HepG2 (cell line): Measurements from ENCODE around the gene KCNQ1OT1. TPM values are rescaled to one million over a fixed set of nuclear protein-coding genes. Genes with fewer than 3 reads are reported as not detected.

Experiments used
- ATAC-seq: fragments of 200-7000 bp; cut with Tn5 transposase; 3 replicates; pipeline ENCODE4 v1.9.1; 2020; ENCODE audit warnings: mild to moderate bottlenecking, moderate library complexity
- BruUV-seq: library from RNA; stranded (reverse); fragments of 400-500 nt; replicated peaks from 2 replicates; lab custom pipeline; 2021; lab: Mats Ljungman, UMichigan
- CTCF ChIA-PET: fragments of 300-600 bp; formaldehyde crosslinking; extraction: SDS; loops from one replicate; lab custom pipeline; 2021; ENCODE audit warnings: low total read pairs, inconsistent platforms, low intra/inter-chr PET ratio; lab: Yijun Ruan, JAX
- POLR2A ChIA-PET: fragments of 350-600 bp; sonication (Branson Sonifier 250); formaldehyde crosslinking; loops from one replicate; lab custom pipeline; 2020; ENCODE audit warnings: antibody characterized with exemption, inconsistent platforms; lab: Yijun Ruan, JAX
- DNase-seq: peaks from one replicate; pipeline ENCODE4 v3.0.0-alpha.2; 2015; ENCODE audit warnings: low spot score
- FAIRE-seq: peaks from 3 replicates; lab custom pipeline; 2011; peaks lifted over from hg19 to GRCh38; lab: Jason Lieb, UNC
- H2AFZ ChIP-seq: one replicate; pipeline ENCODE4 v1.6.1; 2011; ENCODE audit warnings: low read length, inconsistent platforms
- H3K27ac ChIP-seq: fragments of 300-600 bp; 3 replicates; pipeline ENCODE4 v1.8.0; 2011; ENCODE audit warnings: mixed run types, mild to moderate bottlenecking, mixed read lengths, low read length, inconsistent platforms; ENCODE audit not compliant: insufficient read depth; ENCODE audit errors: extremely low read length
- H3K27me3 ChIP-seq, 2 experiments: fragments of 200-600 bp in 1 of 2; 2 replicates in 1 of 2; 3 replicates in 1 of 2; pipeline versions ENCODE4 v1.6.0 to v1.8.0; 2011; ENCODE audit warnings: low read length in 2 of 2, mild to moderate bottlenecking in 2 of 2, moderate library complexity in 2 of 2, inconsistent platforms in 1 of 2; ENCODE audit not compliant: insufficient read depth in 2 of 2, control insufficient read depth in 1 of 2
- H3K36me3 ChIP-seq, 2 experiments: fragments of 200-600 bp in 1 of 2; replicated peaks in 1 of 2; 2 replicates in 1 of 2; 3 replicates in 1 of 2; pipeline versions ENCODE4 v1.5.1 to v1.8.0; 2011; ENCODE audit warnings: low read length in 2 of 2, inconsistent platforms in 1 of 2; ENCODE audit not compliant: insufficient read depth in 2 of 2, control insufficient read depth in 1 of 2
- H3K4me1 ChIP-seq: 2 replicates; pipeline ENCODE4 v1.5.1; 2012; ENCODE audit warnings: low read length, inconsistent platforms; ENCODE audit not compliant: insufficient read depth
- H3K4me2 ChIP-seq: 2 replicates; pipeline ENCODE4 v1.6.0; 2011; ENCODE audit warnings: low read depth, low read length, inconsistent platforms
- H3K4me3 ChIP-seq, 3 experiments: fragments of 200-600 bp in 1 of 3; sonication (generic), shearing (Covaris generic) in 1 of 3; replicated peaks in 1 of 3; 2 replicates each; pipeline ENCODE4 v1.5.1; 2011 to 2016; ENCODE audit warnings: low read length in 3 of 3, inconsistent platforms in 2 of 3, low read depth in 2 of 3, mild to moderate bottlenecking in 2 of 3, control low read depth in 1 of 3, mixed read lengths in 1 of 3; ENCODE audit not compliant: insufficient read depth in 1 of 3
- H3K79me2 ChIP-seq: one replicate; pipeline ENCODE4 v1.6.1; 2011; ENCODE audit warnings: low read length, inconsistent platforms; ENCODE audit not compliant: insufficient read depth
- H3K9ac ChIP-seq: 2 replicates; pipeline ENCODE4 v1.6.0; 2011; ENCODE audit warnings: mild to moderate bottlenecking, low read depth, low read length, inconsistent platforms; ENCODE audit not compliant: insufficient read depth
- H3K9me3 ChIP-seq: 2 replicates; pipeline ENCODE4 v1.5.1; 2012; ENCODE audit warnings: mild to moderate bottlenecking, low read length
- H4K20me1 ChIP-seq: 2 replicates; pipeline ENCODE4 v1.6.0; 2011; ENCODE audit warnings: inconsistent platforms, mild to moderate bottlenecking, low read length, moderate library complexity; ENCODE audit not compliant: insufficient read depth
- ARHGAP35 ChIP-seq: sonication (generic); formaldehyde crosslinking; IDR thresholded peaks from 2 replicates; pipeline ENCODE4 v1.9.0; 2022; ENCODE audit warnings: mild to moderate bottlenecking, inconsistent platforms, moderate library complexity, missing genetic modification reagents, borderline replicate concordance
- CCDC6 ChIP-seq: sonication (generic); formaldehyde crosslinking; IDR thresholded peaks from 2 replicates; pipeline ENCODE4 v1.8.1; 2022; ENCODE audit warnings: mild to moderate bottlenecking, missing genetic modification reagents, moderate library complexity
- FOXO1 ChIP-seq: sonication (generic); formaldehyde crosslinking; IDR thresholded peaks from 2 replicates; pipeline ENCODE4 v1.4.0; 2020; ENCODE audit warnings: missing genetic modification reagents
- HOXA3 ChIP-seq: sonication (generic); formaldehyde crosslinking; IDR thresholded peaks from 2 replicates; pipeline ENCODE4 v1.5.0; 2020; ENCODE audit warnings: missing genetic modification reagents
- ISX ChIP-seq: sonication (generic); formaldehyde crosslinking; conservative IDR thresholded peaks from 2 replicates; pipeline ENCODE4 v1.5.0; 2020; ENCODE audit warnings: missing genetic modification reagents
- SIN3A ChIP-seq: IDR thresholded peaks from 2 replicates; pipeline ENCODE4 v1.6.1; 2011; ENCODE audit warnings: low read depth, mild to moderate bottlenecking, control low read depth, low read length, borderline replicate concordance
- SOX6 ChIP-seq, 2 experiments: fragments of 450-650 bp in 1 of 2; sonication (generic) in 1 of 2; formaldehyde crosslinking in 1 of 2; IDR thresholded peaks; 2 replicates each; pipeline versions ENCODE4 v1.4.0 to v1.6.1; 2017 to 2020; ENCODE audit warnings: antibody characterized with exemption in 1 of 2, mild to moderate bottlenecking in 1 of 2, missing genetic modification reagents in 1 of 2
- SRF ChIP-seq: IDR thresholded peaks from 2 replicates; pipeline ENCODE4 v1.6.1; 2011; ENCODE audit warnings: mild to moderate bottlenecking, low read depth, low read length, moderate library complexity
- TEAD3 ChIP-seq: optimal IDR thresholded peaks from 2 replicates; pipeline ENCODE3; 2016; ENCODE audit warnings: borderline replicate concordance
- ZFX ChIP-seq: sonication (generic); formaldehyde crosslinking; IDR thresholded peaks from 2 replicates; pipeline ENCODE4 v1.4.0; 2020; ENCODE audit warnings: mild to moderate bottlenecking, low read depth, missing genetic modification reagents, moderate library complexity
- ZNF274 ChIP-seq: sonication (generic); formaldehyde crosslinking; IDR thresholded peaks from 2 replicates; pipeline ENCODE4 v1.5.1; 2020; ENCODE audit warnings: mild to moderate bottlenecking, missing genetic modification reagents
- WGBS: methylation state at CpG from one replicate; pipeline ENCODE4 v1.1.6; 2017; ENCODE audit warnings: low lambda C conversion rate; 5-methylcytosine and 5-hydroxymethylcytosine counted together
- in situ Hi-C: cut with HindIII; loops from 2 replicates; pipeline ENCODE4 v1.10.0; 2017; ENCODE audit warnings: low pct_unique_long_range_greater_than_20kb; ENCODE audit not compliant: extremely low pct_ligation_motif_present
- intact Hi-C: fragments of 100-400 bp; cut with micrococcal nuclease; formaldehyde crosslinking; loops from one replicate; pipeline ENCODE4 v1.10.0; 2022; ENCODE audit not compliant: unreplicated experiment
- polyA plus RNA-seq, 8 experiments: library from polyadenylated mRNA; depleted of rRNA in 3 of 8; stranded (reverse) in 7 of 8; unstranded in 1 of 8; fragments of >200 nt; fragmentation: Illumina TruSeq in 4 of 8; extraction: Trizol in 4 of 8; gene quantifications; 2 replicates each; pipeline versions ENCODE4 v1.2.1 to v1.2.3, GENCODE V29; 2011 to 2016; ENCODE audit warnings: low read depth in 4 of 8, missing spikeins in 1 of 8, mixed read lengths in 1 of 8; ENCODE audit not compliant: insufficient read depth in 1 of 8
- total RNA-seq, 5 experiments: library from RNA; depleted of rRNA; stranded (reverse); fragments of >200 nt; fragmentation: Illumina TruSeq; extraction: Trizol; gene quantifications; 2 replicates each; pipeline ENCODE4 v1.2.3, GENCODE V29; 2016; ENCODE audit warnings: low read depth in 1 of 5
- TF ChIP-seq, protein P1 (sequence below): sonication (generic); formaldehyde crosslinking; IDR thresholded peaks from 2 replicates; pipeline ENCODE4 v1.5.0; 2020; ENCODE audit warnings: missing genetic modification reagents
- TF ChIP-seq, protein P2 (sequence below): IDR thresholded peaks from 2 replicates; pipeline ENCODE4 v1.6.1; 2016; ENCODE audit warnings: missing genetic modification reagents, missing compliant biosample characterization
- TF ChIP-seq, protein P3 (sequence below): IDR thresholded peaks from 2 replicates; pipeline ENCODE4 v1.6.1; 2012; ENCODE audit warnings: inconsistent platforms
- TF ChIP-seq, protein P4 (sequence below): sonication (generic); formaldehyde crosslinking; IDR thresholded peaks from 2 replicates; pipeline ENCODE4 v1.8.0; 2022; ENCODE audit warnings: missing genetic modification reagents, mild to moderate bottlenecking, borderline replicate concordance

The KCNQ1OT1 gene
- total and polyA plus RNA-seq, 2 of the 13 experiments (the other 11 are each of a cell fraction or from before 2014, with no cell fraction given): 1.3 to 18.9 TPM

DNA sequence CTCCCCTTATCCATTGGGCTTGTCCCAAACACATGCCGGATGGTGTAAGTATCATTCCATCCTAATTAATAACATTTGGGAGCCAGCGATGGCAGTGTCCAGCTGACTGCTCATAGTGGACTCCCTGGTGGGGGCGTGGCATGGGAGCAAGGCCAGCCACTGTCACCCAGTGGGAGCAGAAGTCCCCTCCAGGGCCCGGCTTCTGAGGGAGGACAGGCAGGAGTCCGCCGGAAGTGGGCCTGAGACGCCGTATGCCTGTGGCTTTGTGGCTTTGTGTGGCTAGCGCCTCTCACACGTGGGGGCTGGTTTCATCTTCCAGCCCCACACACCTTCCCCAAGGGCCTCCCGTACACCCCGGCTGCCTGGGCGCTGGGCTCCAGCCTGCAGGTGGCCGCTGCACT lies 130.5 kb downstream of the KCNQ1OT1 start:
- no peaks in the 10 kb centered on the region for H3K79me2 ChIP-seq
- no peak overlapping the region for H2AFZ ChIP-seq
- CTCF ChIA-PET: no interaction called here
- no peak for ATAC-seq
- FAIRE-seq: no peak
- no peak overlapping the region for H3K4me2 ChIP-seq
- TF ChIP-seq, protein P1, sequence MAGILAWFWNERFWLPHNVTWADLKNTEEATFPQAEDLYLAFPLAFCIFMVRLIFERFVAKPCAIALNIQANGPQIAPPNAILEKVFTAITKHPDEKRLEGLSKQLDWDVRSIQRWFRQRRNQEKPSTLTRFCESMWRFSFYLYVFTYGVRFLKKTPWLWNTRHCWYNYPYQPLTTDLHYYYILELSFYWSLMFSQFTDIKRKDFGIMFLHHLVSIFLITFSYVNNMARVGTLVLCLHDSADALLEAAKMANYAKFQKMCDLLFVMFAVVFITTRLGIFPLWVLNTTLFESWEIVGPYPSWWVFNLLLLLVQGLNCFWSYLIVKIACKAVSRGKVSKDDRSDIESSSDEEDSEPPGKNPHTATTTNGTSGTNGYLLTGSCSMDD (CRISPR knock-in tag): no peak
- TF ChIP-seq TEAD3 (CRISPR knock-in tag): no peak
- no peak for TF ChIP-seq HOXA3
- DNase-seq: no peak
- H3K9me3 ChIP-seq: no peaks in the 10 kb centered on the region
- no peaks in the 10 kb centered on the region for H3K36me3 ChIP-seq
- POLR2A ChIA-PET: interaction anchor here (1.5 kb wide), 1 partner anchor 161 kb away, joined by 3 read pairs; no protein-coding TSS in a partner anchor
- H3K27me3 ChIP-seq: peaks cover 9 to 24% of the 10 kb centered on the region in 2 experiments
- intact Hi-C loops: no loop called here
- in situ Hi-C loops: no loop called here
- BruUV-seq: no TSS peak
- peaks cover 44% of the 10 kb centered on the region for H3K4me1 ChIP-seq
- H4K20me1 ChIP-seq: no peaks in the 10 kb centered on the region
- no peak overlapping the region for H3K9ac ChIP-seq
- H3K4me3 ChIP-seq: no peak overlapping the region
- 100% methylated on average over 1 of the region's 14 CpGs for WGBS
- no peak overlapping the region for H3K27ac ChIP-seq

DNA sequence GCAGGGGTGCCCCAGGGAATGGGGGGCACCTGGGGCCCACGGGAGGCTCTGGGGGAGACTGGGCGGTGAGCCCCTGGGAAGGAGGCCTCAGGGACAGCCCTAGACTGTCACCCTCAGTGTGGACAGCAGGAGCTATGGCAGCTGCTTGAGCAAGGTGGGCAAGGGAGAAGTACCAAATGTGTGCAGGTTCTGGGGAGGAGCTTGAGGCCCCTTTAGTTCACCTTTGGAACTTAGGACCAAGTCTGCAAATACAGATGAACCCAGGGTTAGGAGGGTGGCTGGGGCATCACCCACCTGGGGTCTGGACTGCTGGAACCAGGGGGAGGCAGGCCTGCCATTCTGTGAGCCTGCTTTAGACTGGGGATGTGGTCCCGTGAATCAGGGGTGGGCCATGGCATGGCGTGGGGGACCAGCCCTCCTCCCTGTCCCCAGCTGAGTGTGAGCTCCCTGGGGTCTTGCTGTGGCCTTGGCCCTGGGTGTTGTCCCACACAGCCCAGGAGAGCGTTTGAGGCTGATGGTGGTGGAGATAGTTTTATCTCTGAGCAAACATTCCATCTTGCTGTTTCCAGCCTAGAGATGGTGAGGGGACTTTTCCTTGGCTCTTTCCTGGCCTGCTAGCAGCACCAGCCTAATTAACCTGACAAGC lies 132.6 kb downstream of the KCNQ1OT1 start:
- 39% methylated on average over 3 of the region's 5 CpGs for WGBS
- BruUV-seq: no TSS peak
- no peak for TF ChIP-seq ARHGAP35 (CRISPR knock-in tag)
- TF ChIP-seq, protein P2, sequence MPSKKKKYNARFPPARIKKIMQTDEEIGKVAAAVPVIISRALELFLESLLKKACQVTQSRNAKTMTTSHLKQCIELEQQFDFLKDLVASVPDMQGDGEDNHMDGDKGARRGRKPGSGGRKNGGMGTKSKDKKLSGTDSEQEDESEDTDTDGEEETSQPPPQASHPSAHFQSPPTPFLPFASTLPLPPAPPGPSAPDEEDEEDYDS (CRISPR knock-in tag): no peak
- no peak for TF ChIP-seq ISX (CRISPR knock-in tag)
- TF ChIP-seq SRF: no peak
- TF ChIP-seq, protein P3, sequence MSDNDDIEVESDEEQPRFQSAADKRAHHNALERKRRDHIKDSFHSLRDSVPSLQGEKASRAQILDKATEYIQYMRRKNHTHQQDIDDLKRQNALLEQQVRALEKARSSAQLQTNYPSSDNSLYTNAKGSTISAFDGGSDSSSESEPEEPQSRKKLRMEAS: 0 out of 2 replicates have a peak, but pooled peaks have one; percentile 10
- no peak for TF ChIP-seq ZNF274 (CRISPR knock-in tag)
- TF ChIP-seq SIN3A: no peak
- peak; percentile 62; the same call in 1 of the 2 replicates for TF ChIP-seq HOXA3
- TF ChIP-seq ZFX (CRISPR knock-in tag): peak; percentile 37; the same call in 1 of the 2 replicates
- no peak for TF ChIP-seq SOX6 (IDR thresholded peaks at IDR 0.05)
- TF ChIP-seq SOX6 (CRISPR knock-in tag; IDR thresholded peaks at IDR 0.05): peak; percentile 74
- peak; percentile 34; the same call in 1 of the 2 replicates for TF ChIP-seq FOXO1 (CRISPR knock-in tag)
- TF ChIP-seq, protein P4, sequence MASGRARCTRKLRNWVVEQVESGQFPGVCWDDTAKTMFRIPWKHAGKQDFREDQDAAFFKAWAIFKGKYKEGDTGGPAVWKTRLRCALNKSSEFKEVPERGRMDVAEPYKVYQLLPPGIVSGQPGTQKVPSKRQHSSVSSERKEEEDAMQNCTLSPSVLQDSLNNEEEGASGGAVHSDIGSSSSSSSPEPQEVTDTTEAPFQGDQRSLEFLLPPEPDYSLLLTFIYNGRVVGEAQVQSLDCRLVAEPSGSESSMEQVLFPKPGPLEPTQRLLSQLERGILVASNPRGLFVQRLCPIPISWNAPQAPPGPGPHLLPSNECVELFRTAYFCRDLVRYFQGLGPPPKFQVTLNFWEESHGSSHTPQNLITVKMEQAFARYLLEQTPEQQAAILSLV (CRISPR knock-in tag): no peak
- TF ChIP-seq CCDC6: no peak

More for the DNA sequence above, 132.6 kb downstream of the KCNQ1OT1 start:
- H3K79me2 ChIP-seq: no peaks in the 10 kb centered on the region
- DNase-seq (peak; percentile 48), ATAC-seq (peak; percentile 9; the same call in 2 of the 3 replicates), FAIRE-seq (peak; percentile 72)
- H3K9me3 ChIP-seq: no peaks in the 10 kb centered on the region
- no peaks in the 10 kb centered on the region for H3K36me3 ChIP-seq
- H3K4me2 ChIP-seq: peak overlapping the region; percentile 37
- no peak overlapping the region for H2AFZ ChIP-seq
- H3K9ac ChIP-seq: no peak overlapping the region
- in situ Hi-C loops (no loop called here), intact Hi-C loops (no loop called here)
- POLR2A ChIA-PET: interaction anchor here (0.8 to 1.4 kb wide), 2 partner anchors 12 to 163 kb away, joined by 3 to 8 read pairs; no protein-coding TSS in a partner anchor
- peaks cover 66% of the 10 kb centered on the region for H3K4me1 ChIP-seq
- CTCF ChIA-PET: no interaction called here
- H3K27me3 ChIP-seq: peaks cover 3 to 5% of the 10 kb centered on the region in 2 experiments; a peak in 4 of 5 replicates
- no peak overlapping the region for H3K4me3 ChIP-seq
- H3K27ac ChIP-seq: peak overlapping the region; percentile 14
- H4K20me1 ChIP-seq: no peaks in the 10 kb centered on the region
